Measurements from ENCODE around the gene PCBP4. TPM values are rescaled to one million over a fixed set of nuclear protein-coding genes. Genes with fewer than 3 reads are reported as not detected.
A peak's percentile ranks its signal among the peaks of the same experiment; 100 is the strongest.

The PCBP4 gene
- total RNA-seq, 1 experiment from 2014 or later, result 26.4 TPM

DNA sequence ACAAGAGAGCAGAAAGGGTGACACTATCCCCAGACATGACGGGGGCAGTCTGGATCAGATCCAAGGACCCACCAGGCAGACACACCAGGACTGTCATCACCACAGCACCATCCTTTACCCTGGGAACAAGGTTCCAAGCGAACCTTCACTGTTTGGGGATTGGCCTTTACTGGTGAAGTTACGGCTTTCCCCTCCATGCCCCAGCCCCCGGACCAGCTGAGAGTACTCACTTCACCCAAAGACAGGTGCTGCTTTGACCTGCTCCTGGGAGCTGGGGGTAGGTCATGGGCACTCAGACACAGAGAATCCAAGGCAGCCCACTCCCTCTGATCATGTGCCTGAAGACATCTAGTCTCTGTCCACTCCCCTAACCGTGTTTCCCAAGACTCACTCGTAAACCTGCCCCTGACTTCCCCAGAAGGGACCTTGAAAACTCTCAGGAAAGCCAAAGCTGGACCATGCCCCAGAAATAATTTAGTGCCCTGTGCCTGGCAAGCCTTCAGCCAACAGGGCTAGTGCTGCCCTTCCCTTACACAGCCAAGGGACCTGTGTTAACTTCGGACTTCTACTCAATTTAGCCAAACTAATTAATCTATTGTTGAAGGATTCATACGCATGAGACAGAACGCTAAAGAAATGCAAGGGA lies 28.4 kb downstream of the PCBP4 start:
- DNase-seq (ENCODE audit: unreplicated experiment), result no peak
- Mint-ChIP-seq H3K4me3 (ENCODE audit: unreplicated experiment) (no peak overlapping the region), H3K4me1 (ENCODE audit: insufficient read depth, unreplicated experiment) (peaks cover 16% of the 10 kb centered on the region), H3K27ac (ENCODE audit: low read depth, unreplicated experiment) (no peak overlapping the region), H3K36me3 (ENCODE audit: insufficient read depth, unreplicated experiment) (peaks cover 63% of the 10 kb centered on the region), H3K9me3 (ENCODE audit: unreplicated experiment) (no peaks in the 10 kb centered on the region), H3K27me3 (ENCODE audit: insufficient read depth, unreplicated experiment) (no peaks in the 10 kb centered on the region)
- ChIA-PET POLR2A (no interaction called here), CTCF (interaction anchor here (0.6 kb wide), 1 partner anchor 361 kb away, joined by 3 read pairs; no protein-coding TSS in a partner anchor)
- intact Hi-C loops (cut with micrococcal nuclease), result no loop called here
- no peak for TF ChIP-seq CTCF (IDR thresholded peaks at IDR 0.05; ENCODE audit: unreplicated experiment)
- no TSS peak for BruUV-seq (replicated peaks)

- DNase-seq (ENCODE audit: unreplicated experiment), result no peak
- H3K4me3 Mint-ChIP-seq (ENCODE audit: unreplicated experiment), result no peak overlapping the region
- no TSS peak for BruUV-seq (replicated peaks)
- no peaks in the 10 kb centered on the region for H3K27me3 Mint-ChIP-seq (ENCODE audit: insufficient read depth, unreplicated experiment)
- intact Hi-C loops (cut with micrococcal nuclease), result no loop called here
- CTCF ChIA-PET, result interaction anchor here (0.6 kb wide), 1 partner anchor 15 kb away, joined by 3 read pairs; no protein-coding TSS in a partner anchor
- no peak for TF ChIP-seq CTCF (IDR thresholded peaks at IDR 0.05; ENCODE audit: unreplicated experiment)
- H3K9me3 Mint-ChIP-seq (ENCODE audit: unreplicated experiment), result no peaks in the 10 kb centered on the region
- H3K27ac Mint-ChIP-seq (ENCODE audit: low read depth, unreplicated experiment), result peak overlapping the region; percentile 27
- H3K36me3 Mint-ChIP-seq (ENCODE audit: insufficient read depth, unreplicated experiment), result peaks cover 70% of the 10 kb centered on the region
- H3K4me1 Mint-ChIP-seq (ENCODE audit: insufficient read depth, unreplicated experiment), result peaks cover 12% of the 10 kb centered on the region
- POLR2A ChIA-PET, result interaction anchor here (0.7 kb wide), 1 partner anchor 21 kb away, joined by 3 read pairs; no protein-coding TSS in a partner anchor
Observed at GRCh38 chr3:51937611-51938450, 29.4 kb downstream of the PCBP4 start.

DNA sequence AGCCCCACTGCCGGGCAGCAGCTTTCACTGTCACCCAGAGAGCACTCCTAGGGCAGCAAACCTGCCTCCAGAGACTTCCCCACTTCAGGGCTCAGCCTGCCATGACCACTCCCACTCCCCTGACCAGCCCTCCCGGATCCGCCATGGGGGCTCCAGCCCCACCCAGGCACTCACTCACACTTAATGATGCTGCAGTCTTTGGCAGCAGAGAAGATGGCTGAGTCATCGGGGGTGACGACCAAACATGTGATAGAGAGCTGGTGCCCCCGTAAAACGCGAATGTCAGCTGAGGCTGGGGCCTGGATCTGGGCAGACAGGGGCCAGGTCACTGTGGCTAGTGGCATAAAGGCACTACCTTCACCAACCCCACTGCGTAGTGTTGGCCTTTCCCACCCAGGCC lies 30.2 kb downstream of the PCBP4 start:
- CTCF ChIA-PET, result no interaction called here
- POLR2A ChIA-PET, result interaction anchor here (0.7 kb wide), 1 partner anchor 20 kb away, joined by 3 read pairs; no protein-coding TSS in a partner anchor
- intact Hi-C loops (cut with micrococcal nuclease), result no loop called here
- Mint-ChIP-seq H3K27ac (ENCODE audit: low read depth, unreplicated experiment) (no peak overlapping the region), H3K36me3 (ENCODE audit: insufficient read depth, unreplicated experiment) (peaks cover 77% of the 10 kb centered on the region), H3K27me3 (ENCODE audit: insufficient read depth, unreplicated experiment) (no peaks in the 10 kb centered on the region), H3K4me3 (ENCODE audit: unreplicated experiment) (no peak overlapping the region), H3K4me1 (ENCODE audit: insufficient read depth, unreplicated experiment) (peaks cover 10% of the 10 kb centered on the region), H3K9me3 (ENCODE audit: unreplicated experiment) (no peaks in the 10 kb centered on the region)
- no TSS peak for BruUV-seq (replicated peaks)
- no peak for DNase-seq (ENCODE audit: unreplicated experiment)
- no peak for TF ChIP-seq CTCF (IDR thresholded peaks at IDR 0.05; ENCODE audit: unreplicated experiment)
